Subcutaneous adipose tissue (tissue), 4 donors: ENCODE measurements around the gene SUGT1. TPM values are rescaled to one million over a fixed set of nuclear protein-coding genes. Genes with fewer than 3 reads are reported as not detected.

ENCODE experiments used
- total RNA-seq, 4 donors: library from RNA; depleted of rRNA; stranded (reverse); fragments of >200 nt; gene quantifications; one replicate each; pipeline ENCODE4 v1.1.0, GENCODE V29; 2016
- TF ChIP-seq, protein P1 (sequence below): fragments of 450-650 bp; IDR thresholded peaks from one replicate; pipeline ENCODE4 v1.5.1; 2016; ENCODE audit warnings: low read depth, mild to moderate bottlenecking, control low read depth, antibody characterized with exemption, moderate library complexity

SUGT1 gene
- total RNA-seq, 4 donors from 2014 or later, result 29.9 to 44.3 (median 35.6) TPM

DNA sequence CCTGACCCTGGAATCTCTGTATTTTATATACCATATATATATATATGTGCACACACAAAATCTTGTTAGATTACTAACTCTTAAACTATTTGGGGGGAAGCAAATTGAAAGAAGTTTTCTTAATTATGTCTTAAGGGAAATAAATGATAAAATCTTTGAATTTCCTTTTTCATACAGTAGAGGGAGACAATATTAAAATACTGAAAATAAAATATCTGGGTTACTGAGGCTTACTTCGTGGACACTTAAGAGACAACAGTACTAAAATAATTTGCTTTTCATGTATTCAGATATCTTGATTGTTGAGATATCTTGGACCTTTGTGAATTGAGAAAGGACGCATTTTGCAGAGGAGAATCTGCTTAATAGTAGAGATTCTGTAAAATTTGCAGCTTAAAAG, 17.0 kb downstream of the SUGT1 start:
- TF ChIP-seq, protein P1, sequence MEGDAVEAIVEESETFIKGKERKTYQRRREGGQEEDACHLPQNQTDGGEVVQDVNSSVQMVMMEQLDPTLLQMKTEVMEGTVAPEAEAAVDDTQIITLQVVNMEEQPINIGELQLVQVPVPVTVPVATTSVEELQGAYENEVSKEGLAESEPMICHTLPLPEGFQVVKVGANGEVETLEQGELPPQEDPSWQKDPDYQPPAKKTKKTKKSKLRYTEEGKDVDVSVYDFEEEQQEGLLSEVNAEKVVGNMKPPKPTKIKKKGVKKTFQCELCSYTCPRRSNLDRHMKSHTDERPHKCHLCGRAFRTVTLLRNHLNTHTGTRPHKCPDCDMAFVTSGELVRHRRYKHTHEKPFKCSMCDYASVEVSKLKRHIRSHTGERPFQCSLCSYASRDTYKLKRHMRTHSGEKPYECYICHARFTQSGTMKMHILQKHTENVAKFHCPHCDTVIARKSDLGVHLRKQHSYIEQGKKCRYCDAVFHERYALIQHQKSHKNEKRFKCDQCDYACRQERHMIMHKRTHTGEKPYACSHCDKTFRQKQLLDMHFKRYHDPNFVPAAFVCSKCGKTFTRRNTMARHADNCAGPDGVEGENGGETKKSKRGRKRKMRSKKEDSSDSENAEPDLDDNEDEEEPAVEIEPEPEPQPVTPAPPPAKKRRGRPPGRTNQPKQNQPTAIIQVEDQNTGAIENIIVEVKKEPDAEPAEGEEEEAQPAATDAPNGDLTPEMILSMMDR, result no peak

- TF ChIP-seq, protein P1, result no peak
Observed at GRCh38 chr13:52670726-52671125, 18.1 kb downstream of the SUGT1 start.

GRCh38 chr13:52673465-52673864, 20.8 kb downstream of the SUGT1 start:
- TF ChIP-seq, protein P1, result no peak

DNA sequence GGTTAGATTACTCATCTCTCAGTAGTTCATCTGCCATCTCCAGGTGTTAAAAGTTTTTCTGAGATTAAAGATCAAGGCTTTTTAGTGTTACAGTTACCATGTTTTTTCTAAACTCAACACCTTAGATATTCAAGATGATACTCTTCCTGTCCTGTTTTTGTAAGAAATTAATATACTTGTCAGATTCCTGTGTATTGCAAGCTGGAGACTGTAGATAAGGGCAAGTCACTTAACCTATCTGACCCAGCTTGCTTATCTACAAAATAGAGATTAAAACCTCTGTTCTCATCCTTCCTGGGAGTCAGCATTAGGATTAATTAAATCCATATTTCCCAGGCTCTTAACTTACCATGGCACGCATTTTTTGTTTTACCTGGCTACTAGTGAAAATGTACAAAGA, 25.2 kb downstream of the SUGT1 start:
- TF ChIP-seq, protein P1, result no peak

DNA sequence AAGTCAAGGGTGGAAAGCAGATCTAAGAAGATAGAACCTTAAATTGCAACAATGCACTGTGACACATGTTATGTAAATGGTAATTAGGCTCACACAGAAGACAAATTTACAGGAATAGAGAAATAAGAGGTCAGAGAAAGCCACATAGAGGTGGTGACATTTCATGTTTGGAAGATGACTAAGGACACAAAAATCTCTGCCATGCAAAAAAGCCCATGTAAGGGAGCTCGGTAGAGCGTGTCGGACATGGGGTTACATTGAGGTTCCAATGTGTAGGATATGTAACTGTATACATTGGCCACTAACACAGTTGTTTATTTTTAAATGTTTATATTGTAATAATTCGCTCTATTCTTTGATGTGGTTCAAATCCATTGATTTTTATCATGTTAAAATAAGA, 33.7 kb downstream of the SUGT1 start:
- TF ChIP-seq, protein P1, result no peak

DNA sequence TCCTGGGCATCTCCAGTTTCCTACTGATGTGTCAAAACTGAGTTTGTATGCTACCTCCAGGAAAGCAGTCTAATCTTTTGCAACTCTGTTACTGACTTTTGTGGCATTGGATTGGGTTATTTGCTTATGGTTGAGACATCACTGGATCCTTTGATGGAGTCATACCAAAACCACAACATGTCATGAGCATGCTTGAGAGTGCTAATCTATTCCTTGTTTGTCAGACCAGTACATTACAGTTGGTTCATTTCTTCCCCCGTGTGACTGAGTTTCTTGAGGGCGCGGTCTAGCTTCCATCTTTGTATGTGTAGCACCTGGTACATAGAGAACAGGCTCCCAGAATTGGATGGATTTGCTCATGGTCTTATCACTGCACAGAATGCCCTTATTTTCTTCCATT, 43.2 kb downstream of the SUGT1 start:
- TF ChIP-seq, protein P1, result no peak

DNA sequence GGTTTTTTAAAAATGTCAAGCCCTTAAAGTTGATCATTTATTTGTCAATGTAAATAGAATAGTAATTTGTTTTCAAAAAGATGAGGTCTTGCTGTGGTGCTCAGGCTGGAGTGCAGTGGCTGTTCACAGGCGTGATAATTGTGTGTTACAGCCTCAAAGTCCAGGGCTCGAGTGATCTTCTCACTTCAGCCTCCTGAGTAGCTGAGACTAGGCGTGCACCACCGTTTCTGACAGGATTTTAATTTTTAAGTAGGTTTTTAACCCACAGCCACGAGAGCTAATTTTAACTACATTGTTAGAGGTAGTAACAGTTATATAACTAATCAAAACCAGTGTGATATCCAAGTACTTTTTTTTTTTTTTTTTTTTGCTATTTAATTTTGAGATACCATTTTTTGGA, 43.9 kb downstream of the SUGT1 start:
- TF ChIP-seq, protein P1, result no peak
